Smooth muscle cell (in vitro differentiated cells): Measurements from ENCODE around the gene STK10. TPM values are rescaled to one million over a fixed set of nuclear protein-coding genes. Genes with fewer than 3 reads are reported as not detected.

ENCODE experiments used
- DNase-seq: peaks from one replicate; lab custom pipeline; 2025; ENCODE audit not compliant: unreplicated experiment; lab: John Stamatoyannopoulos, UW
- H2AFZ ChIP-seq: fragments of 200-600 bp; sonication (generic); 2 replicates; pipeline ENCODE4 v1.6.0; 2016; ENCODE audit warnings: antibody characterized with exemption, low read depth, mild to moderate bottlenecking
- H3F3A ChIP-seq: fragments of 200-600 bp; sonication (generic); 2 replicates; pipeline ENCODE4 v1.6.0; 2017; ENCODE audit warnings: antibody characterized with exemption, low read depth
- H3K27ac ChIP-seq: fragments of 200-600 bp; sonication (generic); 2 replicates; pipeline ENCODE4 v1.5.1; 2016; ENCODE audit warnings: low read depth, mild to moderate bottlenecking
- H3K27me3 ChIP-seq: fragments of 200-600 bp; sonication (generic); 2 replicates; pipeline ENCODE4 v1.6.1; 2016; ENCODE audit warnings: low read depth, mild to moderate bottlenecking
- H3K36me3 ChIP-seq: fragments of 200-600 bp; sonication (generic); 2 replicates; pipeline ENCODE4 v1.5.1; 2016; ENCODE audit warnings: low read depth
- H3K4me1 ChIP-seq: fragments of 200-600 bp; sonication (generic); 2 replicates; pipeline ENCODE4 v1.5.1; 2016; ENCODE audit warnings: low read depth
- H3K4me2 ChIP-seq: fragments of 200-600 bp; sonication (generic); 2 replicates; pipeline ENCODE4 v1.6.0; 2016; ENCODE audit warnings: mild to moderate bottlenecking
- H3K4me3 ChIP-seq: fragments of 200-600 bp; sonication (generic); 2 replicates; pipeline ENCODE4 v1.5.1; 2016; ENCODE audit warnings: mild to moderate bottlenecking
- H3K79me2 ChIP-seq: fragments of 200-600 bp; sonication (generic); 2 replicates; pipeline ENCODE4 v1.6.0; 2016; ENCODE audit warnings: low read depth, mild to moderate bottlenecking
- H3K9ac ChIP-seq: fragments of 200-600 bp; sonication (generic); 2 replicates; pipeline ENCODE4 v1.6.0; 2016; ENCODE audit warnings: low read depth
- H3K9me3 ChIP-seq: fragments of 200-600 bp; sonication (generic); replicated peaks from 2 replicates; pipeline ENCODE4 v1.5.1; 2016; ENCODE audit warnings: low read depth
- H4K20me1 ChIP-seq: fragments of 200-600 bp; sonication (generic); 2 replicates; pipeline ENCODE4 v1.6.0; 2016; ENCODE audit warnings: low read depth
- WGBS: methylation state at CpG from one replicate; pipeline ENCODE4 v1.1.7; 2016; ENCODE audit warnings: low lambda C conversion rate; 5-methylcytosine and 5-hydroxymethylcytosine counted together
- polyA plus RNA-seq: library from polyadenylated mRNA; unstranded; fragments of >200 nt; fragmentation: Nextera tagmentation; extraction: Ambion mirVana; gene quantifications from 2 replicates; pipeline ENCODE4 v1.2.1, GENCODE V29; 2016
- total RNA-seq: library from RNA; depleted of rRNA; stranded (reverse); fragments of >200 nt; gene quantifications from 2 replicates; pipeline ENCODE4 v1.2.3, GENCODE V29; 2014
- TF ChIP-seq, protein P1 (sequence below): fragments of 200-600 bp; sonication (generic); IDR thresholded peaks from 2 replicates; pipeline ENCODE4 v1.5.1; 2017; ENCODE audit warnings: borderline replicate concordance, mild to moderate bottlenecking, antibody characterized with exemption; ENCODE audit not compliant: insufficient read depth, poor library complexity, severe bottlenecking

The STK10 gene
- total and polyA plus RNA-seq, 2 experiments from 2014 or later: 10.7 to 26.0 TPM

DNA sequence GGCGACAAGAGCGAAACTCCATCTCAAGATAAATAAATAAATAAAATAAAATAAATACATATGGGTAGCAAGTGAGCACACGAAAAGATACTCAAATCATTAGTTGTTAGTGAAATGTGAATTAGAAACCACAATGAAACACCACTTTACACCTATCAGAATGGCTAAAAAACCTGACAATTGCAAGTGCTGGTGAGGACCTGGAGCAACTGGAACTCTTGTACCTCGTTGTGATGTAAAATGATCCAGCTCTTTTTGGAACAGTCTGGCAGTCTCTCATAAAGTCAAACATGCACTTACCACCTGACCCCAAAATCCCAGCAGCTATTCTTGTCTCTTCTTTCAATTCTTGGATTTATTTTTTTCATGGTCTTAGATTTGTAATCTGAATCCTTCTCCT is 112.4 kb downstream of the STK10 start:
- H3K9ac ChIP-seq: no peak overlapping the region
- H3K27ac ChIP-seq: no peak overlapping the region
- no peak overlapping the region for H3K4me3 ChIP-seq
- TF ChIP-seq, protein P1, sequence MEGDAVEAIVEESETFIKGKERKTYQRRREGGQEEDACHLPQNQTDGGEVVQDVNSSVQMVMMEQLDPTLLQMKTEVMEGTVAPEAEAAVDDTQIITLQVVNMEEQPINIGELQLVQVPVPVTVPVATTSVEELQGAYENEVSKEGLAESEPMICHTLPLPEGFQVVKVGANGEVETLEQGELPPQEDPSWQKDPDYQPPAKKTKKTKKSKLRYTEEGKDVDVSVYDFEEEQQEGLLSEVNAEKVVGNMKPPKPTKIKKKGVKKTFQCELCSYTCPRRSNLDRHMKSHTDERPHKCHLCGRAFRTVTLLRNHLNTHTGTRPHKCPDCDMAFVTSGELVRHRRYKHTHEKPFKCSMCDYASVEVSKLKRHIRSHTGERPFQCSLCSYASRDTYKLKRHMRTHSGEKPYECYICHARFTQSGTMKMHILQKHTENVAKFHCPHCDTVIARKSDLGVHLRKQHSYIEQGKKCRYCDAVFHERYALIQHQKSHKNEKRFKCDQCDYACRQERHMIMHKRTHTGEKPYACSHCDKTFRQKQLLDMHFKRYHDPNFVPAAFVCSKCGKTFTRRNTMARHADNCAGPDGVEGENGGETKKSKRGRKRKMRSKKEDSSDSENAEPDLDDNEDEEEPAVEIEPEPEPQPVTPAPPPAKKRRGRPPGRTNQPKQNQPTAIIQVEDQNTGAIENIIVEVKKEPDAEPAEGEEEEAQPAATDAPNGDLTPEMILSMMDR: no peak
- no peaks in the 10 kb centered on the region for H3K36me3 ChIP-seq
- H3F3A ChIP-seq: no peaks in the 10 kb centered on the region
- no peak for DNase-seq
- H3K79me2 ChIP-seq: no peaks in the 10 kb centered on the region
- no peaks in the 10 kb centered on the region for H3K4me1 ChIP-seq
- no peaks in the 10 kb centered on the region for H3K27me3 ChIP-seq
- no peaks in the 10 kb centered on the region for H3K9me3 ChIP-seq
- 99% methylated on average over 4 of the region's 4 CpGs for WGBS
- no peak overlapping the region for H3K4me2 ChIP-seq
- H4K20me1 ChIP-seq: no peaks in the 10 kb centered on the region
- H2AFZ ChIP-seq: no peak overlapping the region

DNA sequence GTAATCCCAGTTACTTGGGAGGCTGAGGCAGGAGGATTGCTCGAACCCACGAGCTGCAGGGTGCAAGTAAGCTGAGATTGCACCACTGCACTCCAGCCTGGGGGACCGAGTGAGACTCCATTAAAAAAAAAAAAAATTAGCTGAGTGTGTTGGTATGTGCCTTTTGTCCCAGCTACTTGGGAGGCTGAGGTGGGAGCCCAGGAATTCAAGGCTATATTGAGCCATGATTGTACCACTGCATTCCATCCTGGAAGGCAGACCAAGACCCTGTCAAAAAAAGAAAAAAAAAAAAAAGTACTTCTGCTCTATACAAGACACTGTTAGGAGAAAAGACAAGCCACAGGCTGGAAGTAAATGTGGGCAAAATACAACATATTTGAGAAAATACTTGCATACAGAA is 113.1 kb downstream of the STK10 start:
- Histone ChIP-seq H3K9me3 (no peaks in the 10 kb centered on the region), H3K79me2 (no peaks in the 10 kb centered on the region), H3K4me2 (no peak overlapping the region), H3F3A (no peaks in the 10 kb centered on the region), H3K27ac (no peak overlapping the region), H3K4me3 (no peak overlapping the region), H3K9ac (no peak overlapping the region), H3K4me1 (no peaks in the 10 kb centered on the region), H3K27me3 (no peaks in the 10 kb centered on the region), H4K20me1 (no peaks in the 10 kb centered on the region), H3K36me3 (no peaks in the 10 kb centered on the region), H2AFZ (no peak overlapping the region)
- no peak for DNase-seq
- WGBS: 76% methylated on average over 3 of the region's 3 CpGs
- TF ChIP-seq, protein P1: no peak

DNA sequence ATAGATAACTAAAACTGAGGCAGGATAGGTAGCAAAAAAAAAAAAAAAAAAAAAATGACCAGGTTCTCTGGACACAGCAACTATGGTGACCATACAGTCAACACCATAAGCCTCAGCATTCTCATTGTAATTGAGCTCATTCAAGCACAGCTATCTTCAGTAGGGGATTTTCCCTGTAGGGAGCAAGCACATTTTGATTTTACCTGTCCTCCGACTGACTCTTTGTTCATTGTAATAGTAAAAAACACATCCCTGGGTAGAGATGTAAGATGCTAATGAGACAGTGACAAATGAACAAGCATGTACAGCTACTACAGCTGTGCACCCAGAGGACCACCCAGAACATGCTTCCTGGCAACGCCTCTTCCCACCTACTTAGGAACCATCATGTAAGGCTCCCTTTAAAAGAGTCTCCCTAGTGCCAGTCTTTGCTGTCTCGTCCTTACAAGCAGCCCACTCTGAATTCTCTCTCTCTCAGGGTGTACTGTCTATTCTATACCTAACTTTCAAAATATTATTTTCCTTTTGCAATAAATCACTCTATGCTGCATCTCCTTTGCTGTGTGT is 116.6 kb downstream of the STK10 start:
- H3K79me2 ChIP-seq: no peaks in the 10 kb centered on the region
- H3K27ac ChIP-seq: no peak overlapping the region
- H3K36me3 ChIP-seq: no peaks in the 10 kb centered on the region
- no peaks in the 10 kb centered on the region for H3K27me3 ChIP-seq
- H3K4me1 ChIP-seq: no peaks in the 10 kb centered on the region
- 93% methylated on average over 3 of the region's 3 CpGs for WGBS
- H2AFZ ChIP-seq: no peak overlapping the region
- H3K9ac ChIP-seq: no peak overlapping the region
- no peak overlapping the region for H3K4me3 ChIP-seq
- H3F3A ChIP-seq: no peaks in the 10 kb centered on the region
- H3K9me3 ChIP-seq: no peaks in the 10 kb centered on the region
- H4K20me1 ChIP-seq: no peaks in the 10 kb centered on the region
- no peak for DNase-seq
- TF ChIP-seq, protein P1: no peak
- no peak overlapping the region for H3K4me2 ChIP-seq

DNA sequence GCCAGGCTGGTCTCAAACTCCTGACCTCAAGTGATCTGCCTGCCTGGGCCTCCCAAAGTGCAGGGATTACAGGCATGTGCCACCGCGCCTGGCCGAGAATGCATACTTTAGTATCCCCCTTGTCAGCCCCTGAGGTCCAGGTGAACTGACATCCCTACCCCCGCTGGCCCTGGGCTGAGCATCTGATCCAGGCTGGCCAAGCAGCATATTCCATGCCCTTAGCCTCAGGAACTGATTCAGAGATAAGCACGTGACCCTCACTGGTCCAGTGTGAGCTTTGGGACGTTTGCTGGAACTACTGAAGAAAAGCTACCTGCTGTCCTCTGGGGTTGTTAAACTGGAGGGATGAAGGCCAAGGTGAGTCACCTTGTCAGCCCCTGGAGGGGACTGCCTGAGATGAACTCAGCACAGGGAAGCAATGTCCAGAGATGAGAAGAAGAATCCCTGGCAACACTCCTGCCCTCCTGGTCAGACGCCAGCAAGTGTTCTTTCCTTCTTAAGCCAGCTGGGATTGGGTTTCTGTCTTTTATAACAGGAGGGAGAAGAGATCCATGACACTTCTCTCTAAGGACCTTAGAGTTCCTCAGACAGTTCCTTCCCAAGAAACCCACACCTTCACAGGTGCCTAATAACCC is 122.5 kb downstream of the STK10 start:
- 76% methylated on average over 7 of the region's 7 CpGs for WGBS
- H4K20me1 ChIP-seq: no peaks in the 10 kb centered on the region
- no peaks in the 10 kb centered on the region for H3K79me2 ChIP-seq
- no peaks in the 10 kb centered on the region for H3K36me3 ChIP-seq
- TF ChIP-seq, protein P1: no peak
- no peaks in the 10 kb centered on the region for H3K27me3 ChIP-seq
- H3K9me3 ChIP-seq: no peaks in the 10 kb centered on the region
- H2AFZ ChIP-seq: no peak overlapping the region
- H3K4me1 ChIP-seq: no peaks in the 10 kb centered on the region
- no peaks in the 10 kb centered on the region for H3F3A ChIP-seq
- no peak overlapping the region for H3K4me3 ChIP-seq
- H3K9ac ChIP-seq: no peak overlapping the region
- no peak overlapping the region for H3K27ac ChIP-seq
- H3K4me2 ChIP-seq: no peak overlapping the region
- no peak for DNase-seq
